Keratinocyte (primary cell): Measurements from ENCODE around the gene ADM2. TPM values are rescaled to one million over a fixed set of nuclear protein-coding genes. Genes with fewer than 3 reads are reported as not detected.

Experiments used
- DNase-seq: peaks from one replicate; pipeline ENCODE4 v3.0.0-alpha.2; 2011; ENCODE audit warnings: low read depth, missing footprints, low spot score
- FAIRE-seq: peaks from 2 replicates; lab custom pipeline; 2011; peaks lifted over from hg19 to GRCh38; lab: Jason Lieb, UNC
- H2AFZ ChIP-seq: 2 replicates; pipeline ENCODE4 v1.6.0; 2012; ENCODE audit warnings: low read length, control low read depth, inconsistent platforms; ENCODE audit not compliant: control insufficient read depth
- H3K27ac ChIP-seq: 2 replicates; pipeline ENCODE4 v1.5.1; 2011; ENCODE audit warnings: low read length; ENCODE audit not compliant: control insufficient read depth, insufficient read depth
- H3K27me3 ChIP-seq: 3 replicates; pipeline ENCODE4 v1.6.0; 2011; ENCODE audit warnings: low read length; ENCODE audit not compliant: control insufficient read depth, insufficient read depth; ENCODE audit errors: extremely low read depth
- H3K36me3 ChIP-seq, 2 experiments: 2 replicates in 1 of 2; 3 replicates in 1 of 2; pipeline ENCODE4 v1.5.1; 2011; ENCODE audit warnings: low read length in 2 of 2, mild to moderate bottlenecking in 1 of 2; ENCODE audit not compliant: control insufficient read depth in 2 of 2, insufficient read depth in 2 of 2; ENCODE audit errors: extremely low read depth in 1 of 2
- H3K4me1 ChIP-seq: 3 replicates; pipeline ENCODE4 v1.5.1; 2011; ENCODE audit warnings: low read length; ENCODE audit not compliant: control insufficient read depth, insufficient read depth; ENCODE audit errors: extremely low read depth
- H3K4me2 ChIP-seq: 3 replicates; pipeline ENCODE4 v1.6.0; 2011; ENCODE audit warnings: low read depth, low read length; ENCODE audit not compliant: control insufficient read depth, insufficient read depth; ENCODE audit errors: extremely low read depth
- H3K4me3 ChIP-seq, 3 experiments: fragments of 200-600 bp in 1 of 3; sonication (generic) in 1 of 3; 2 replicates in 2 of 3; 3 replicates in 1 of 3; pipeline ENCODE4 v1.5.1; 2011 to 2016; ENCODE audit warnings: low read length in 3 of 3, mild to moderate bottlenecking in 3 of 3, control low read depth in 2 of 3, inconsistent platforms in 1 of 3, low read depth in 1 of 3, mixed read lengths in 1 of 3, mixed run types in 1 of 3, moderate library complexity in 1 of 3; ENCODE audit not compliant: control insufficient read depth in 2 of 3, insufficient read depth in 2 of 3; ENCODE audit errors: extremely low read depth in 1 of 3
- H3K79me2 ChIP-seq: 2 replicates; pipeline ENCODE4 v1.6.0; 2012; ENCODE audit warnings: low read length; ENCODE audit not compliant: control insufficient read depth, insufficient read depth
- H3K9ac ChIP-seq: 3 replicates; pipeline ENCODE4 v1.6.0; 2011; ENCODE audit warnings: low read length; ENCODE audit not compliant: control insufficient read depth, insufficient read depth; ENCODE audit errors: extremely low read depth
- H3K9me1 ChIP-seq: 3 replicates; pipeline ENCODE4 v1.6.0; 2011; ENCODE audit warnings: low read length; ENCODE audit not compliant: control insufficient read depth, insufficient read depth; ENCODE audit errors: extremely low read depth
- H3K9me3 ChIP-seq: 2 replicates; pipeline ENCODE4 v1.5.1; 2012; ENCODE audit warnings: low read depth, low read length; ENCODE audit not compliant: control insufficient read depth
- H4K20me1 ChIP-seq: 3 replicates; pipeline ENCODE4 v1.6.0; 2011; ENCODE audit warnings: low read length; ENCODE audit not compliant: control insufficient read depth, insufficient read depth; ENCODE audit errors: extremely low read depth
- EZH2 ChIP-seq: IDR thresholded peaks from one replicate; pipeline ENCODE4 v1.6.1; 2012; ENCODE audit warnings: inconsistent platforms, mild to moderate bottlenecking, low read length, moderate library complexity
- dilution Hi-C: fragments of 300-500 bp; cut with MboI; formaldehyde crosslinking; loops from one replicate; pipeline ENCODE4 v1.7.0; 2020; ENCODE audit warnings: low sequenced_read_pairs; ENCODE audit not compliant: extremely low pct_ligation_motif_present
- polyA plus RNA-seq, 5 experiments: library from polyadenylated mRNA; depleted of rRNA in 3 of 5; stranded (reverse) in 3 of 5; stranded (forward) in 1 of 5; unstranded in 1 of 5; fragments of >200 nt; gene quantifications; 1 replicate in 1 of 5; 2 replicates in 3 of 5; 3 replicates in 1 of 5; pipeline versions ENCODE4 v1.2.1 to v1.2.3, GENCODE V29; 2011 to 2012; ENCODE audit warnings: missing spikeins in 2 of 5, low read depth in 1 of 5, low replicate concordance in 1 of 5
- TF ChIP-seq, protein P1 (sequence below), 3 experiments: IDR thresholded peaks in 1 of 3; conservative IDR thresholded peaks in 1 of 3; optimal IDR thresholded peaks in 1 of 3; 2 replicates in 2 of 3; 3 replicates in 1 of 3; pipeline versions ENCODE3 to v1.5.1; 2011; ENCODE audit warnings: low read length in 3 of 3, mild to moderate bottlenecking in 3 of 3, moderate library complexity in 2 of 3, control low read depth in 1 of 3, inconsistent platforms in 1 of 3; ENCODE audit not compliant: insufficient read depth in 2 of 3; ENCODE audit errors: extremely low read depth in 1 of 3

Gene ADM2
- polyA plus RNA-seq, 1 donor (not counting 4 experiments of a cell fraction or from before 2014, with no cell fraction given), result 0.21 TPM

- no peak for FAIRE-seq
- Histone ChIP-seq H4K20me1 (peaks cover under 1% of the 10 kb centered on the region), H3K27me3 (no peaks in the 10 kb centered on the region), H3K4me3 (no peak overlapping the region), H3K9me1 (no peaks in the 10 kb centered on the region), H3K27ac (no peak overlapping the region), H2AFZ (no peak overlapping the region), H3K9me3 (no peaks in the 10 kb centered on the region), H3K79me2 (no peaks in the 10 kb centered on the region), H3K9ac (no peak overlapping the region), H3K4me1 (peaks cover 8% of the 10 kb centered on the region), H3K36me3 (peaks cover 53 to 63% of the 10 kb centered on the region in 2 experiments), H3K4me2 (no peak overlapping the region)
- TF ChIP-seq, protein P1, sequence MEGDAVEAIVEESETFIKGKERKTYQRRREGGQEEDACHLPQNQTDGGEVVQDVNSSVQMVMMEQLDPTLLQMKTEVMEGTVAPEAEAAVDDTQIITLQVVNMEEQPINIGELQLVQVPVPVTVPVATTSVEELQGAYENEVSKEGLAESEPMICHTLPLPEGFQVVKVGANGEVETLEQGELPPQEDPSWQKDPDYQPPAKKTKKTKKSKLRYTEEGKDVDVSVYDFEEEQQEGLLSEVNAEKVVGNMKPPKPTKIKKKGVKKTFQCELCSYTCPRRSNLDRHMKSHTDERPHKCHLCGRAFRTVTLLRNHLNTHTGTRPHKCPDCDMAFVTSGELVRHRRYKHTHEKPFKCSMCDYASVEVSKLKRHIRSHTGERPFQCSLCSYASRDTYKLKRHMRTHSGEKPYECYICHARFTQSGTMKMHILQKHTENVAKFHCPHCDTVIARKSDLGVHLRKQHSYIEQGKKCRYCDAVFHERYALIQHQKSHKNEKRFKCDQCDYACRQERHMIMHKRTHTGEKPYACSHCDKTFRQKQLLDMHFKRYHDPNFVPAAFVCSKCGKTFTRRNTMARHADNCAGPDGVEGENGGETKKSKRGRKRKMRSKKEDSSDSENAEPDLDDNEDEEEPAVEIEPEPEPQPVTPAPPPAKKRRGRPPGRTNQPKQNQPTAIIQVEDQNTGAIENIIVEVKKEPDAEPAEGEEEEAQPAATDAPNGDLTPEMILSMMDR (optimal IDR thresholded peaks at IDR 0.05 in 1 of 3, IDR thresholded peaks at IDR 0.05 in 1 of 3, conservative IDR thresholded peaks at IDR 0.05 in 1 of 3; ENCODE audit: extremely low read depth in 1 of 3, insufficient read depth in 2 of 3, low read length in 3 of 3), result no peak
- TF ChIP-seq EZH2, result no peak
- DNase-seq, result no peak
- dilution Hi-C loops, result no loop called here
These were observed 22.3 kb upstream of the ADM2 start for GRCh38 chr22:50459016-50459415.

DNA sequence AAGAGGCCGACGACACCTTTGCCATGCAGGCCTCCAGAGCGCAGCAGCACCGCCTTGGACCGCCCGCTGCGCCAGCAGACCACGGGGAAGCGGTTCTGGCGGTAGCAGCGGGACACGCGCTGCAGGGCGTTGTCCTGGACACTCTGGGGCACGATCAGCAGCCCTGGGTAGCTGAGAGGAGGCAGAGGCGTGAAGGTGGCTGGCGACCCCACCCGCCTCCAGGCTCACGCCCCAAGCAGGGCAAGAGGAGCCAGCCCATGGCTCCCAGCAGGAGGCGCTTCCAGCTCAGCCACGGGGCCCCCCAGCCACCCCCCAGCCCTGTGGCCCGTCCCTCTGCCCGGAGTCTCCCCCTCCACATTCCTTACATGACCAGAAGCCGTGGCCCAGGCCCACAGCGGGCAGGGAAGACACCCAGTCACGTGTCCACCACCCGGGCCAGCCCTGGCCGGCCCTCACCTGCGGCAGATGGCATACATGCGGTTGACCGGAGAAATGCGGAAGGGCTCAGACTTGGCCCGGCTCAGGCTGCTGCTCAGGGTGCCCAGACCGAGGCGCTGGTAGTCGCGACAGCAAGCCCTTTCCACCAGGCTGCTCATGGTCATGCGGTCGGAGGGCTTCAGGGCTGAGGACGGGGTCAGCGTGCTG lies 21.7 kb upstream of the ADM2 start:
- dilution Hi-C loops, result no loop called here
- Histone ChIP-seq H3K4me2 (no peak overlapping the region), H3K79me2 (no peaks in the 10 kb centered on the region), H3K9me1 (no peaks in the 10 kb centered on the region), H2AFZ (no peak overlapping the region), H3K27me3 (no peaks in the 10 kb centered on the region), H3K27ac (no peak overlapping the region), H3K9me3 (no peaks in the 10 kb centered on the region), H3K4me3 (no peak overlapping the region), H4K20me1 (no peaks in the 10 kb centered on the region), H3K9ac (no peak overlapping the region), H3K36me3 (peaks cover 50 to 69% of the 10 kb centered on the region in 2 experiments), H3K4me1 (peaks cover 8% of the 10 kb centered on the region)
- DNase-seq (no peak), FAIRE-seq (no peak)
- TF ChIP-seq, protein P1 (optimal IDR thresholded peaks at IDR 0.05 in 1 of 3, IDR thresholded peaks at IDR 0.05 in 1 of 3, conservative IDR thresholded peaks at IDR 0.05 in 1 of 3; ENCODE audit: extremely low read depth in 1 of 3, insufficient read depth in 2 of 3, low read length in 3 of 3), result no peak
- TF ChIP-seq EZH2, result no peak
